Activated CD4-positive, alpha-beta T cell treated with anti-CD3 and anti-CD28 coated beads, Interleukin-2, amount 10 ng/mL, durations not matched to agents 7 days and 5 days (primary cell): ENCODE measurements around the gene EPHB2. TPM values are rescaled to one million over a fixed set of nuclear protein-coding genes. Genes with fewer than 3 reads are reported as not detected.
A peak's percentile ranks its signal among the peaks of the same experiment; 100 is the strongest.

ENCODE experiments used
- CTCF ChIA-PET: fragments of 350-600 bp; sonication (Branson Sonifier 250); formaldehyde crosslinking; loops from one replicate; lab custom pipeline; 2021; ENCODE audit warnings: antibody characterized with exemption; lab: Charles Lee
- POLR2A ChIA-PET: fragments of 350-600 bp; sonication (Branson Sonifier 250); formaldehyde crosslinking; loops from one replicate; lab custom pipeline; 2021; ENCODE audit warnings: antibody characterized with exemption; lab: Charles Lee
- DNase-seq: peaks from one replicate; pipeline ENCODE4 v3.0.0-alpha.2; 2020
- H3K27ac Mint-ChIP-seq: one replicate; pipeline ENCODE4 v1.8.0; 2021; ENCODE audit warnings: mild to moderate bottlenecking, moderate library complexity, mixed read lengths
- H3K27me3 Mint-ChIP-seq: one replicate; pipeline ENCODE4 v1.8.0; 2021; ENCODE audit warnings: mixed read lengths
- H3K36me3 Mint-ChIP-seq: one replicate; pipeline ENCODE4 v1.8.0; 2021; ENCODE audit warnings: low read depth, mixed read lengths
- H3K4me1 Mint-ChIP-seq: one replicate; pipeline ENCODE4 v1.8.0; 2021; ENCODE audit warnings: mixed read lengths
- H3K4me3 Mint-ChIP-seq: one replicate; pipeline ENCODE4 v1.8.0; 2021; ENCODE audit warnings: mild to moderate bottlenecking, moderate library complexity, mixed read lengths
- H3K9me3 Mint-ChIP-seq: one replicate; pipeline ENCODE4 v1.8.0; 2021; ENCODE audit warnings: mixed read lengths
- total RNA-seq, 2 experiments: library from RNA; stranded (reverse); gene quantifications; one replicate each; pipeline ENCODE4 v1.2.3, GENCODE V29; 2021

Gene EPHB2
- total RNA-seq, 2 experiments from 2014 or later: 0.08 TPM; not detected in 1

DNA sequence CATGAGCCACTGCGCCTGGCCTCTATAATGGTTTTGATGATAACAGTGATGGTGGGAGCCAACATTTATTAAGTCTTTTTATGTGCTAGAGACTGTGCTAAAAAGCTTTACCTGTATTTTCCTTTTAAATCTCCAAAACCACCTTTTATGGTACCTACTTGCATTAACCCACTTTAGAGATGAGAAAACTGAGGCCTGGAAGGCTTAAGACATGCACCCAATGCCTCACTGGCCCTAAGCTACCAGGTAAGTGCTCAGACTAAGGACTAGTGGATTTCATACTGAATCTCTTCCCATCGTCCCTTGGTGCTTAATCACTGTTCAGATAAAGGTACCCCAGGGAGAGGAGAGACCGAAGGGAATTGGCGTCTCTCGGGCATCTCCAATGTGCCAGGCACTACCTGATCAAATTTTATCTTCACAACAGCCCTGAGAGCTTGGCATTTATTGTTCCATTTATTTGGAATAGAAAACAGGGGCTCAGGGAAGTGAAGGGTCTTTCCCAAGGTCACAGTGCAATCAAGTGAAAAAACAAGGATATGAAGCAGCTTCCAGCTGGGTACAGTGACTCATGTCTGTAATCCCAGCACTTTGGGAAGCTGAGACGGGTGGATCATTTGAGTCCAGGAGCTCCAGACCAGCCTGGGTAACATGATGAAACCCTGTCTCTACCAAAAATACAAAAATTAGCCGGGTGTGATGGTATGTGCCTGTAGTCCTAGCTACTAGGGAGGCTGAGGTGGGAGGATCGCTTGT, 177.9 kb downstream of the EPHB2 start:
- ChIA-PET CTCF (interaction anchor here (0.6 to 0.9 kb wide), 2 partner anchors 103 to 107 kb away, joined by 3 read pairs; no protein-coding TSS in a partner anchor), POLR2A (no interaction called here)
- Mint-ChIP-seq H3K9me3 (no peaks in the 10 kb centered on the region), H3K27me3 (peaks cover 5% of the 10 kb centered on the region), H3K4me1 (peaks cover 13% of the 10 kb centered on the region), H3K36me3 (no peaks in the 10 kb centered on the region), H3K27ac (no peak overlapping the region), H3K4me3 (no peak overlapping the region)
- no peak for DNase-seq

DNA sequence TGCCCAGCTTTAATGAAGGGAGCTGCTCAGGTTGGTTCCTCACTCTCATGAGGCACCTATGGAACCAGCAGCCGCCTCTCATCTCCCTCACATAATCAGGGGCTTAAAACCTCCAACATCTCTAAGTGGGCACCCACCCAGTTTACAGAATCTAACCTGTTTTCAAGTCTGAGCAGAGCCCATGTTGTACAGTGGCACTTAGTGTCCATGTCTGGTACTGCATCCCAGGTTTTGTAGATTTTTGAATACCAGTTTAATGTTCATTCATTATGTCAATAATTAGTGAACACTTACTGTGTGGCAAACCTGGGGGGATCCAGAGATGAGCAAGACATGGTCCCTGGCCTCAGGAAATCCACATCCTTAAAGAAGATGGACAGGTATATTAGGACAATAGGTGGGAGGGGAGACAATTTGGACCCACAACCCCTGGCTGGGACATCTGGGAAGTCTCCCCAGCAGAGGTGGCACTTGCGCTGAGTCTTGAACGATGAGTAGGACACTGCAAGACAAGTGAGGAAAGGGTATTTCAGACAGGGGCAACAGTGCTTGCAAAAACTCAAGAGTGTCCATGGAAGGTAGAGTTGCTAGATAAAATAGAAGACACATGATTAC, 178.7 kb downstream of the EPHB2 start:
- ChIA-PET CTCF (no interaction called here), POLR2A (no interaction called here)
- Mint-ChIP-seq H3K4me3 (no peak overlapping the region), H3K27me3 (peaks cover 5% of the 10 kb centered on the region), H3K36me3 (no peaks in the 10 kb centered on the region), H3K27ac (no peak overlapping the region), H3K4me1 (peaks cover 13% of the 10 kb centered on the region), H3K9me3 (no peaks in the 10 kb centered on the region)
- peak; percentile 13 for DNase-seq

DNA sequence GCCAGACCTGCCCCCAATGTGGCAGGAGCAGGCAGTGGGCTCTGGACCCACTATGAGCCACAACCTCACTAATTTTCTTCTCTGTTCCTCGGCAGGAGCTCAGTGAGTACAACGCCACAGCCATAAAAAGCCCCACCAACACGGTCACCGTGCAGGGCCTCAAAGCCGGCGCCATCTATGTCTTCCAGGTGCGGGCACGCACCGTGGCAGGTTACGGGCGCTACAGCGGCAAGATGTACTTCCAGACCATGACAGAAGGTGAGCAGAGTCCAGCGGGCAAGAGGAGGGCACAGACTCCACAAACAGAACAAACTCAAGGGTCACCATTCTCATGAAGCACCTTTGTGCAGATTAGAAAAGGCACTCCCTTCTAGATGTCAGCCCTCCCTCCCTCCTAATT, 182.2 kb downstream of the EPHB2 start:
- Mint-ChIP-seq H3K4me3 (no peak overlapping the region), H3K27me3 (peaks cover 2% of the 10 kb centered on the region), H3K9me3 (no peaks in the 10 kb centered on the region), H3K36me3 (no peaks in the 10 kb centered on the region), H3K4me1 (no peaks in the 10 kb centered on the region), H3K27ac (no peak overlapping the region)
- ChIA-PET CTCF (no interaction called here), POLR2A (no interaction called here)
- DNase-seq: no peak

DNA sequence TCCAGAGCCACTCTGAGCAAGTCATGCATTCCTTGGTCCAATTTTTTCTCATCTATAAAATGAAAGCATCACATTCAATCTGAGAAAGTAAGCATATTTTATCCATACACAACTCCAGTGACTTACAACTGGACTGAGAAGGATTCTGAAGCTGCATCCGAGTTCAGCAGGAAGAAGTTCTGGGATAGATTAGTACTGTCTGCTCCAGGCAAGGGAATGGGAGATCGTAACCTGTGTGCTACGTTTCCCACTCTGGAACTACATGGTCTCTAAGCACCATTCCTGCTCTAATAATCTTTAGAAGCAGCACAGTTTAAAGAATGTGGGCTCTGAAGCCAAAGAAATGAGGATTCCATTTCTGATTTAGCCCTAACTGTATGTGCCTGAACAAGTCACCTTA, 182.7 kb downstream of the EPHB2 start:
- no peak overlapping the region for H3K4me3 Mint-ChIP-seq
- H3K27ac Mint-ChIP-seq: no peak overlapping the region
- H3K4me1 Mint-ChIP-seq: no peaks in the 10 kb centered on the region
- H3K36me3 Mint-ChIP-seq: no peaks in the 10 kb centered on the region
- no peak for DNase-seq
- ChIA-PET CTCF (no interaction called here), POLR2A (no interaction called here)
- peaks cover 5% of the 10 kb centered on the region for H3K27me3 Mint-ChIP-seq
- H3K9me3 Mint-ChIP-seq: no peaks in the 10 kb centered on the region

DNA sequence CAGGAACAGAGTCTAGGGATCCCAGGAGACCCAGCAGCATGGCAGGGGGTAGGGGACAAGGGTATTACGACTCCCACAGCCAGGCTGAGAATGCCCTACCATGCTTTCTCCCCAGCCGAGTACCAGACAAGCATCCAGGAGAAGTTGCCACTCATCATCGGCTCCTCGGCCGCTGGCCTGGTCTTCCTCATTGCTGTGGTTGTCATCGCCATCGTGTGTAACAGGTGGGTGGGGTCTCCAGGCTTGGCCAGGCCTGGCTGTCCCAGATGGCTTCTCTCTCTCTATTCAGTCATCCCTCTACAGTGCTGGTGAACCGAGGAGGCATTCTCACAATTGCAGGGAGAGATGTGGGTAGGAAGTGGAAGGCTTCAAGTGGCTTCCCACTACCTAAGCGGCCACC, 184.7 kb downstream of the EPHB2 start:
- POLR2A ChIA-PET: no interaction called here
- H3K36me3 Mint-ChIP-seq: no peaks in the 10 kb centered on the region

DNA sequence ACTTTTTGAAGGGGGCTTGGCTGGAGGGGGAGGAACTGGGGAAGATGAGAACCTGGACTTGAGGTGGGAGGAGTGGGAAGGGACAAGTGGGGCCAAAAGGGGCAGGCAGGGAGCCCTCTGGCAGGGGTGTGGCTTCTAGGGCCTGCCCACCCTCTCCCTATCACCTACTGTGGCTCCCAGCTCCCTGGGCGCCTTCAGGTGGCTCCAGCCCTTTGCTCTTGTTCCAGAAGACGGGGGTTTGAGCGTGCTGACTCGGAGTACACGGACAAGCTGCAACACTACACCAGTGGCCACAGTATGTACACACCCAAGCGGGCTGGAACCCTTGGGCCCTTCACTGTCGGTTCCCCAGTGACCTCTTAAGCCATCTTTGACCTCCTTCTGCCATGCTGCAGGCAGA, 185.5 kb downstream of the EPHB2 start:
- Mint-ChIP-seq H3K27ac (no peak overlapping the region), H3K4me3 (no peak overlapping the region), H3K9me3 (no peaks in the 10 kb centered on the region), H3K4me1 (no peaks in the 10 kb centered on the region), H3K27me3 (peaks cover 16% of the 10 kb centered on the region), H3K36me3 (no peaks in the 10 kb centered on the region)
- POLR2A ChIA-PET: interaction anchor here (0.6 kb wide), 1 partner anchor 62 kb away, joined by 6 read pairs; no protein-coding TSS in a partner anchor
- no peak for DNase-seq
- CTCF ChIA-PET: no interaction called here

More for the DNA sequence above, 184.7 kb downstream of the EPHB2 start:
- Mint-ChIP-seq H3K27ac (no peak overlapping the region), H3K4me1 (no peaks in the 10 kb centered on the region), H3K27me3 (peaks cover 7% of the 10 kb centered on the region), H3K9me3 (no peaks in the 10 kb centered on the region), H3K4me3 (no peak overlapping the region)
- CTCF ChIA-PET: no interaction called here
- no peak for DNase-seq

DNA sequence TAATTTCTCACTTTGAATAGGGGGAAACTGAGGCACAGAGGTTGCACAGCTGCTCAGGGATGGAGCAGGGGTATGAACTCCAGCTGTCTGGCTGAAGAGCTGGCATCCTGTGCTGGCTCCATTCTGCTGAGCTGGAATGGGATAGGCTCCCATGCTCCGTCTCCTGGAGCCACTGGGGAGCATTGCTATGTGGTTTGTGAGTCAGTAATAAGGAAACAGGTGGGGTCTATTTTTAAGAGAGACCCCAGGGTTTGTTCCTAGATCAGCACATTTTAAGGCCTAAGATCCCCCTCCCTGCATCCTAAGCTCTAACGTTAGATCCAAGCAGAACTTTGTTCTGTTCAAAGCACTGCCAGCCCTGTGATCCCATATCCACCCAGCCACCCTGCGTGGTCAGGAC, 189.8 kb downstream of the EPHB2 start:
- Mint-ChIP-seq H3K27me3 (peaks cover 24% of the 10 kb centered on the region), H3K27ac (no peak overlapping the region), H3K9me3 (no peaks in the 10 kb centered on the region), H3K4me1 (no peaks in the 10 kb centered on the region), H3K36me3 (no peaks in the 10 kb centered on the region), H3K4me3 (no peak overlapping the region)
- ChIA-PET CTCF (interaction anchor here (0.6 kb wide), 1 partner anchor 756 kb away, joined by 3 read pairs; no protein-coding TSS in a partner anchor), POLR2A (no interaction called here)
- no peak for DNase-seq

DNA sequence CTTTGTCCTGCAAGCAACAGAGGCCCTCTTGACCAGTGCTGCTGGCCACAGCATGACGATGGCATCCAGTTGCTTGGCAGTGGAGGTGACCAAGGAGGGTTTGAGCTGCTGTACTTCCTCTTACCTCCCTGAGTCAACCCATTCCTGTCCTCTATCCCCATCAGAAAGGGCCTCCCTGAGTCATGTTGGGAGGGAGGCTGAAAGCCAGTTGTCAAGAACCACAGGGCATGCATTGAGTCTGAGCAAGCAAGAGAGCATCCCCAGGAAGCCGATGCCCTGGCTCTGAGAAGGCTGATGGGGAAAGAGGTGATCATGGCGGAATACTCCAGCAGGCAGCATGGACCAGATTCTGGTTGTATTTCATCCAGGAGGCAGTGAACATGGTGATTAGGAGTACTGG, 192.5 kb downstream of the EPHB2 start:
- Mint-ChIP-seq H3K4me3 (no peak overlapping the region), H3K27me3 (peaks cover 23% of the 10 kb centered on the region), H3K9me3 (no peaks in the 10 kb centered on the region), H3K4me1 (no peaks in the 10 kb centered on the region), H3K36me3 (no peaks in the 10 kb centered on the region), H3K27ac (no peak overlapping the region)
- CTCF ChIA-PET: no interaction called here
- POLR2A ChIA-PET: no interaction called here
- DNase-seq: no peak

DNA sequence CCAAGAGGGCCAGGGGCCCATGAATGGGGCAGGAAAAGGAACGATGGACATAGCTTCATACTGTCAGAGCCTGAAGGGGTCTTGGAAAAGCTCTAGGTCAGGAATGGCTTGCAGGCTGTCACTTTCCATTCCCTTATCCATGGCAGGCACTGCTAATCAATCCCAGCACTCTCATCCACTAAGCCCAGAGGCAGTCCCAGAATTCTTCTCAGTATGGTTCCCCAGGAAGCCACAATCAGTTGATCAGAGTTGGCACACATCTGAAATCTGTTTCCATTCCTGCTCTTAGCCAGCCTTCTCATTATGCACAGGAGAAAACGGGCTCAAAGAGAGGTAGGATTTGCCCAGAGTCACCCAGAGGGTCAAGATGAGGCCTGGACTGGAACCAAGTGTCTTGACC, 196.3 kb downstream of the EPHB2 start:
- Mint-ChIP-seq H3K4me1 (no peaks in the 10 kb centered on the region), H3K27ac (no peak overlapping the region), H3K36me3 (no peaks in the 10 kb centered on the region), H3K4me3 (no peak overlapping the region), H3K9me3 (no peaks in the 10 kb centered on the region), H3K27me3 (peaks cover 6% of the 10 kb centered on the region)
- ChIA-PET POLR2A (no interaction called here), CTCF (no interaction called here)
- no peak for DNase-seq

DNA sequence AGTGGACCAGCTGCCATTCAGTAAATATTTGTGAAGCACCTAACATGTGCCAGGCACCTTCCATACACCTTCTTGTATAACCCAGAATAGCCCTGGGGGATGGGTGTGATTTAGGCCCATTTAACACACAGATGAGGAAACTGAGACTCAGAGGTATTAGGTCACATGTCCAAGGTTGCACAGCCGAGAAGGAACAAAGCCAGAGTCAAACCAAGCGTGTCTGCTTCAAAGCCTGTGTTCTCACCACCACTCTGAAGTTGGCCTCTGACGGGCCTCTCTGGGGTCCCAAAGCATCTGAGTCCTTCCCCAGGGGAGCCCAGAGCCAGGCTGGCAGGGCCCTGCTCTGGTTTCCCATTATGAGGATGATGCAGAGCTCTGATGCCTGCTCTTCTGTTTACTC, 196.9 kb downstream of the EPHB2 start:
- no peak overlapping the region for H3K27ac Mint-ChIP-seq
- H3K4me1 Mint-ChIP-seq: no peaks in the 10 kb centered on the region
- no peaks in the 10 kb centered on the region for H3K36me3 Mint-ChIP-seq
- peaks cover 3% of the 10 kb centered on the region for H3K27me3 Mint-ChIP-seq
- no peak overlapping the region for H3K4me3 Mint-ChIP-seq
- no peak for DNase-seq
- POLR2A ChIA-PET: no interaction called here
- H3K9me3 Mint-ChIP-seq: no peaks in the 10 kb centered on the region
- CTCF ChIA-PET: no interaction called here

DNA sequence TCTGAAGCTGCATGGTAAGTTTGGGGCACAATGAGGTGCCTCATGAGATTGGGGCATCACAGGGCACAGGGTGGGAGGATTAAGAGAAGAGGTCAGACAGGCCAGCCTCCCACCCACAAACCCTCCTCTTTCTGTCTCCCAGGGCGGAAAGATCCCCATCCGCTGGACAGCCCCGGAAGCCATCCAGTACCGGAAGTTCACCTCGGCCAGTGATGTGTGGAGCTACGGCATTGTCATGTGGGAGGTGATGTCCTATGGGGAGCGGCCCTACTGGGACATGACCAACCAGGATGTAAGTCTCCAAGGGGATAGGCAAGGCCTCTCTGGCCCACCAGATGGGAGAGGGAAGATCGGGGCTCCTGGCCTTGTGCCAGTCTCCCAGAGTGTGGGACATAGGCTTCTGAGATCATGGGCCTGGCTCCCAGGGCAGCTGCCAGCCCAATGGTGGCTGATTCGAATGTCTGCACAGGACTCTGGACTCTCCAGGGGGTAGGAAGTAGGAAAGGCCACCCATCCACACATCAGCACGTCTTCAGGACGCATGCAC, 198.3 kb downstream of the EPHB2 start:
- Mint-ChIP-seq H3K36me3 (no peaks in the 10 kb centered on the region), H3K9me3 (no peaks in the 10 kb centered on the region), H3K4me1 (no peaks in the 10 kb centered on the region), H3K27me3 (no peaks in the 10 kb centered on the region), H3K4me3 (no peak overlapping the region), H3K27ac (no peak overlapping the region)
- ChIA-PET POLR2A (no interaction called here), CTCF (no interaction called here)
- DNase-seq: no peak

DNA sequence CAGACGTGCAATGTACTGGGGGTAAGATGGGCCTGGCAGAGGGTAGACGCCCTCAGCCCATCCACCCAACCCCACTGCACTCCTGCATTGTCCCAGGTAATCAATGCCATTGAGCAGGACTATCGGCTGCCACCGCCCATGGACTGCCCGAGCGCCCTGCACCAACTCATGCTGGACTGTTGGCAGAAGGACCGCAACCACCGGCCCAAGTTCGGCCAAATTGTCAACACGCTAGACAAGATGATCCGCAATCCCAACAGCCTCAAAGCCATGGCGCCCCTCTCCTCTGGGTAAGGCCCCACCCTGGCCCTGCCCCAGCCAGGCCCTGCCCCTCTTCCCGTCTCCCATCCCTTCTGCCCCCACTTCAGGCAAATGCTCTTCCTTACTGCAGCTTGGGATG, 199.6 kb downstream of the EPHB2 start:
- Mint-ChIP-seq H3K4me1 (no peaks in the 10 kb centered on the region), H3K4me3 (no peak overlapping the region), H3K27ac (no peak overlapping the region), H3K9me3 (no peaks in the 10 kb centered on the region), H3K36me3 (no peaks in the 10 kb centered on the region), H3K27me3 (no peaks in the 10 kb centered on the region)
- DNase-seq: no peak
- ChIA-PET POLR2A (no interaction called here), CTCF (interaction anchor here (0.5 kb wide), 1 partner anchor 1422 kb away, joined by 3 read pairs; no protein-coding TSS in a partner anchor)

DNA sequence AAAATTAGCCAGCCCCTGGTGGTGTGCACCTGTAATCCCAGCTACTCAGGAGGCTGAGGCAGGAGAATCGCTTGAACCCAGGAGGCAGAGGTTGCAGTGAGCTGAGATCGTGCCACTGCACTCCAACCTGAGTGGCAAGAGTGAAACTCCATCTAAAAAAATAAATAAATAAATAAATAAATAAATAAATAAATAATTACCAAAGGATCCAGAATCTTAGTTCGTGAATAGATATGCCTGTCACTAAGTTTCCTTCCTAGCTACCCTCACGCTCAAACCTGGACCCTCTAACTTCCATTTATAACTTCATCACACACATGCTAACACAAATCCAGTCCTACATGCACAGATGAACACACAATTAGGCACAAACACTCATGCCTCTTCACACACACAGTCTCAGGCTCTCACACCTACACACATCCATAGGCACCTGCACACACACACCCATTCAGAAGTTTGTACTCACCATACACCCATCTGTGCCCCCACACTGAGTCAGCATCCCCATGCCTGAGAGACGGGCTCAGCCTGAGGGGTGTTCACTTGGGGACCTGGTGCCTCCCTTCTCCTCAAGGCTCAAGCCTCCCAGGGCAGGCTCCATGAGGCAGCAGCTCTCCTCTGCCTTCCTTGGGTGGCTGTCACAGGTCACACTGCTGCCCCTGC, 200.5 kb downstream of the EPHB2 start:
- DNase-seq: no peak
- CTCF ChIA-PET: interaction anchor here (0.6 kb wide), 1 partner anchor 184 kb away, joined by 4 read pairs; no protein-coding TSS in a partner anchor
- Mint-ChIP-seq H3K36me3 (no peaks in the 10 kb centered on the region), H3K27ac (no peak overlapping the region), H3K4me3 (no peak overlapping the region), H3K4me1 (no peaks in the 10 kb centered on the region), H3K27me3 (peaks cover 2% of the 10 kb centered on the region), H3K9me3 (no peaks in the 10 kb centered on the region)
- POLR2A ChIA-PET: no interaction called here
